ENCODE results near the gene PHYHIPL. TPM values are rescaled to one million over a fixed set of nuclear protein-coding genes. Genes with fewer than 3 reads are reported as not detected.

The PHYHIPL gene
- total and polyA plus RNA-seq, 2 of the 8 experiments (the other 6 are each of a cell fraction or from before 2014, with no cell fraction given): 0.23 to 0.48 TPM

GRCh38 chr10:59134785-59135184 lies 41.7 kb upstream of the PHYHIPL start:
- Histone ChIP-seq H3K9me3 (ENCODE audit: insufficient read depth in 2 of 2, low read depth in 1 of 2, low read length in 1 of 2) (no peaks in the 10 kb centered on the region), H3K23ac (ENCODE audit: insufficient read length) (no peak overlapping the region), H4K20me1 (replicated peaks in 1 of 2; ENCODE audit: control insufficient read depth in 1 of 2, insufficient read depth in 2 of 2, low read length in 2 of 2) (no peaks in the 10 kb centered on the region), H3K4ac (replicated peaks; ENCODE audit: insufficient read length, low read depth, low read length) (no peak overlapping the region), H2BK120ac (replicated peaks; ENCODE audit: low read depth, low read length) (no peak overlapping the region), H2BK12ac (ENCODE audit: low read depth, low read length) (no peak overlapping the region), H3K27me3 (replicated peaks in 1 of 4; ENCODE audit: control insufficient read depth in 3 of 4, extremely low read depth in 1 of 4, insufficient read depth in 3 of 4, low read length in 3 of 4) (no peaks in the 10 kb centered on the region), H2BK20ac (ENCODE audit: low read length) (no peak overlapping the region), H2AFZ (ENCODE audit: low read length) (no peak overlapping the region), H4K91ac (replicated peaks; ENCODE audit: insufficient read length, low read length) (no peak overlapping the region), H4K8ac (ENCODE audit: extremely low read depth, insufficient read depth, low read length) (no peak overlapping the region), H3K36me3 (ENCODE audit: control insufficient read depth in 2 of 4, insufficient read depth in 4 of 4, low read length in 3 of 4) (no peaks in the 10 kb centered on the region), H3K4me1 (replicated peaks in 1 of 4; ENCODE audit: control insufficient read depth in 3 of 4, insufficient read depth in 4 of 4, low read length in 3 of 4) (no peaks in the 10 kb centered on the region), H3K9ac (replicated peaks in 1 of 4; ENCODE audit: extremely low read depth in 1 of 4, low read depth in 3 of 4, low read length in 3 of 4) (no peak overlapping the region), H3K14ac (ENCODE audit: insufficient read length) (no peak overlapping the region), H3K4me3 (ENCODE audit: extremely low read depth in 1 of 4, insufficient read depth in 2 of 4, low read depth in 3 of 4, low read length in 4 of 4) (no peak overlapping the region), H3K4me2 (ENCODE audit: insufficient read depth in 1 of 2, low read depth in 2 of 2, low read length in 2 of 2) (no peak overlapping the region), H3K27ac (ENCODE audit: low read depth, low read length) (no peak overlapping the region), H3K23me2 (ENCODE audit: low read depth, low read length) (no peaks in the 10 kb centered on the region; the same call in 1 of the 2 replicates), H3K18ac (ENCODE audit: extremely low read depth, low read length) (no peak overlapping the region), H3K79me2 (ENCODE audit: control insufficient read depth in 1 of 2, insufficient read depth in 2 of 2, low read length in 2 of 2) (no peaks in the 10 kb centered on the region), H3K56ac (replicated peaks; ENCODE audit: insufficient read length, low read depth, low read length) (no peak overlapping the region), H2BK15ac (ENCODE audit: low read length) (no peak overlapping the region), H4K5ac (ENCODE audit: insufficient read length, low read depth, low read length) (no peak overlapping the region), H2AK5ac (ENCODE audit: low read depth, low read length) (no peak overlapping the region), H2BK5ac (ENCODE audit: low read depth, low read length) (no peak overlapping the region), H3K79me1 (ENCODE audit: low read depth, low read length) (no peaks in the 10 kb centered on the region)
- CTCF ChIA-PET (ENCODE audit: partially characterized antibody): no interaction called here
- POLR2A ChIA-PET (ENCODE audit: partially characterized antibody): no interaction called here
- no peak for FAIRE-seq
- no peak for TF ChIP-seq RXRA (IDR thresholded peaks at IDR 0.05; ENCODE audit: insufficient read depth, low read depth, low read length)
- no peak for TF ChIP-seq TEAD4 (IDR thresholded peaks at IDR 0.05; ENCODE audit: low read depth, low read length)
- TF ChIP-seq BACH1 (IDR thresholded peaks at IDR 0.05; ENCODE audit: low read length): no peak
- TF ChIP-seq RBBP5 (IDR thresholded peaks at IDR 0.05; ENCODE audit: borderline replicate concordance, low read depth, low read length): no peak
- no peak for TF ChIP-seq POLR2AphosphoS5 (IDR thresholded peaks at IDR 0.05; ENCODE audit: low read depth, low read length)
- no peak for TF ChIP-seq EZH2 (IDR thresholded peaks at IDR 0.05; ENCODE audit: low read depth, low read length, severe bottlenecking)
- no peak for TF ChIP-seq SP2 (IDR thresholded peaks at IDR 0.05; ENCODE audit: low read length)
- TF ChIP-seq MAFK (IDR thresholded peaks at IDR 0.05; ENCODE audit: low read depth, low read length): no peak
- TF ChIP-seq CBX5 (IDR thresholded peaks at IDR 0.05; ENCODE audit: low read depth, low read length): no peak
- 93% methylated on average over 3 of the region's 3 CpGs; no CpG with 5 or more reads in 1 of the 2 experiments for WGBS, 2 experiments (ENCODE audit: extremely low coverage in 1 of 2, insufficient coverage in 1 of 2, insufficient read length in 1 of 2, insufficient replicate concordance in 2 of 2, low coverage in 1 of 2, low lambda C conversion rate in 2 of 2, missing lambda C conversion rate in 1 of 2)
- no peak for DNase-seq (ENCODE audit: low read depth in 1 of 2, low spot score in 2 of 2)
